HCT116 (cell line): ENCODE measurements around the gene IL10.

Experiments used
- CTCF ChIP-seq, 3 experiments: fragments of 200-600 bp in 1 of 3; sonication (generic) in 1 of 3; IDR thresholded peaks in 2 of 3; conservative IDR thresholded peaks in 1 of 3; 2 replicates each; pipeline ENCODE4 v1.5.1; 2012 to 2017; ENCODE audit warnings: low read depth in 2 of 3, low read length in 2 of 3, antibody characterized with exemption in 1 of 3, borderline replicate concordance in 1 of 3, control low read depth in 1 of 3, mild to moderate bottlenecking in 1 of 3, mixed read lengths in 1 of 3, mixed run types in 1 of 3, moderate library complexity in 1 of 3; ENCODE audit not compliant: insufficient read depth in 1 of 3
- MAX ChIP-seq: IDR thresholded peaks from 2 replicates; pipeline ENCODE4 v1.6.1; 2012

GRCh38 chr1:206732508-206732907 lies 39.8 kb downstream of the IL10 start:
- TF ChIP-seq MAX (no peak), CTCF (IDR thresholded peaks at IDR 0.05 in 2 of 3, conservative IDR thresholded peaks at IDR 0.05 in 1 of 3; ENCODE audit: borderline replicate concordance in 1 of 3, insufficient read depth in 1 of 3, low read depth in 2 of 3, low read length in 2 of 3) (no peak)
